HEK293 (cell line): Measurements from ENCODE around the gene IL3.

Source experiments
- CTCF ChIP-seq: fragments of 450-650 bp; formaldehyde crosslinking; IDR thresholded peaks from 2 replicates; pipeline ENCODE4 v1.5.1; 2016; ENCODE audit warnings: missing biosample characterization, missing genetic modification characterization
- ZBTB21 ChIP-seq: fragments of 450-650 bp; formaldehyde crosslinking; IDR thresholded peaks from 2 replicates; pipeline ENCODE4 v1.5.1; 2017; ENCODE audit warnings: missing biosample characterization, missing genetic modification characterization
- ZBTB7A ChIP-seq: fragments of 450-650 bp; formaldehyde crosslinking; IDR thresholded peaks from 2 replicates; pipeline ENCODE4 v1.5.1; 2016; ENCODE audit warnings: low read depth, missing biosample characterization, missing genetic modification characterization
- ZFP37 ChIP-seq: fragments of 450-650 bp; formaldehyde crosslinking; IDR thresholded peaks from 2 replicates; pipeline ENCODE4 v1.5.1; 2016; ENCODE audit warnings: missing biosample characterization, missing genetic modification characterization
- ZNF175 ChIP-seq: fragments of 450-650 bp; formaldehyde crosslinking; IDR thresholded peaks from 2 replicates; pipeline ENCODE4 v1.5.1; 2016; ENCODE audit warnings: missing biosample characterization, missing genetic modification characterization
- ZNF239 ChIP-seq: fragments of 450-650 bp; formaldehyde crosslinking; IDR thresholded peaks from 2 replicates; pipeline ENCODE4 v1.5.1; 2016; ENCODE audit warnings: missing biosample characterization, missing genetic modification characterization
- ZNF280D ChIP-seq: fragments of 450-650 bp; formaldehyde crosslinking; IDR thresholded peaks from 2 replicates; pipeline ENCODE4 v1.5.1; 2016; ENCODE audit warnings: missing biosample characterization, missing genetic modification characterization
- ZNF302 ChIP-seq: fragments of 450-650 bp; formaldehyde crosslinking; IDR thresholded peaks from 2 replicates; pipeline ENCODE4 v1.5.1; 2016; ENCODE audit warnings: missing biosample characterization, missing genetic modification characterization, low read depth
- ZNF518A ChIP-seq: fragments of 450-650 bp; formaldehyde crosslinking; conservative IDR thresholded peaks from 2 replicates; pipeline ENCODE4 v1.5.1; 2016; ENCODE audit warnings: low read depth, missing biosample characterization, missing genetic modification characterization
- ZNF580 ChIP-seq: fragments of 450-650 bp; formaldehyde crosslinking; IDR thresholded peaks from 2 replicates; pipeline ENCODE4 v1.5.1; 2016; ENCODE audit warnings: missing biosample characterization, missing genetic modification characterization
- ZNF645 ChIP-seq: fragments of 450-650 bp; formaldehyde crosslinking; IDR thresholded peaks from 2 replicates; pipeline ENCODE4; 2016; ENCODE audit warnings: missing biosample characterization, missing genetic modification characterization
- ZNF830 ChIP-seq: fragments of 450-650 bp; IDR thresholded peaks from 2 replicates; pipeline ENCODE4 v1.5.0; 2018; ENCODE audit warnings: missing biosample characterization, missing genetic modification characterization, low read depth, mild to moderate bottlenecking, moderate library complexity

- TF ChIP-seq ZBTB21 (tag by site-specific recombination) (no peak), ZNF280D (no peak), CTCF (tag by site-specific recombination) (no peak), ZNF518A (tag by site-specific recombination) (no peak), ZNF302 (tag by site-specific recombination) (no peak), ZNF580 (tag by site-specific recombination) (no peak), ZNF175 (tag by site-specific recombination) (no peak), ZBTB7A (tag by site-specific recombination) (no peak), ZNF239 (tag by site-specific recombination) (no peak), ZNF830 (tag by site-specific recombination) (no peak), ZNF645 (tag by site-specific recombination) (no peak), ZFP37 (tag by site-specific recombination) (no peak)
Observed at GRCh38 chr5:132105688-132106087, 45.2 kb downstream of the IL3 start.
